Measurements from ENCODE around the gene VMP1. TPM values are rescaled to one million over a fixed set of nuclear protein-coding genes. Genes with fewer than 3 reads are reported as not detected.

Gene VMP1
- total RNA-seq, 1 donor from 2014 or later, result 176 TPM

DNA sequence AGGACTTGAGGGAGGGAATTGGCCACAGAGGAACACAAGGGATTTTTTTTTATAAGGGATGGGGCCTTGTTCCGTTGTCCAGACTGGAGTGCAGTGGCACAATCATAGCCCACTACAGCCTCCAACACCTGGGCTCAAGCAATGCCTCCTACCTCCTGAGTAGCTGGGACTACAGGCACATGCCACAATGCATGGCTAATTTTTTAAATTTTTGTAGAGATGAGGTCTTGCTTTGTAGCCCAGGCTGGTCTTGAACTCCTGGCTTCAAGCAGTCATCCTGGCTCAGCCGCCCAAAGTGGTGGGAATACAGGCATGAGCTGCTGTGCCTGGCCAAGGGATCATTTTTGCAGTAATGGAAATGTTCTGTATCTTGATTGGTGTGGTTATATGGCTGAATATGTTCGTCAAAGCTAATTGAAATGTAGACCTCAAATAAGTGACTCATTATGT lies 56.9 kb downstream of the VMP1 start:
- intact Hi-C loops (cut with micrococcal nuclease), result no loop called here
- ChIA-PET POLR2A (interaction anchor here (0.6 to 1.5 kb wide), 4 partner anchors 45 to 86 kb away, joined by 3 read pairs; no protein-coding TSS in a partner anchor), CTCF (interaction anchor here (4.4 kb wide), 1 partner anchor 11 kb away, joined by 21 read pairs; no protein-coding TSS in a partner anchor)
- DNase-seq (no peak), ATAC-seq (ENCODE audit: low read depth) (no peak)
- Mint-ChIP-seq H3K4me1 (peaks cover 16% of the 10 kb centered on the region), H3K36me3 (ENCODE audit: low read depth) (peaks cover 35% of the 10 kb centered on the region), H3K27me3 (no peaks in the 10 kb centered on the region), H3K27ac (no peak overlapping the region), H3K9me3 (peaks cover 2% of the 10 kb centered on the region), H3K4me3 (no peak overlapping the region)
- TF ChIP-seq, protein P1, sequence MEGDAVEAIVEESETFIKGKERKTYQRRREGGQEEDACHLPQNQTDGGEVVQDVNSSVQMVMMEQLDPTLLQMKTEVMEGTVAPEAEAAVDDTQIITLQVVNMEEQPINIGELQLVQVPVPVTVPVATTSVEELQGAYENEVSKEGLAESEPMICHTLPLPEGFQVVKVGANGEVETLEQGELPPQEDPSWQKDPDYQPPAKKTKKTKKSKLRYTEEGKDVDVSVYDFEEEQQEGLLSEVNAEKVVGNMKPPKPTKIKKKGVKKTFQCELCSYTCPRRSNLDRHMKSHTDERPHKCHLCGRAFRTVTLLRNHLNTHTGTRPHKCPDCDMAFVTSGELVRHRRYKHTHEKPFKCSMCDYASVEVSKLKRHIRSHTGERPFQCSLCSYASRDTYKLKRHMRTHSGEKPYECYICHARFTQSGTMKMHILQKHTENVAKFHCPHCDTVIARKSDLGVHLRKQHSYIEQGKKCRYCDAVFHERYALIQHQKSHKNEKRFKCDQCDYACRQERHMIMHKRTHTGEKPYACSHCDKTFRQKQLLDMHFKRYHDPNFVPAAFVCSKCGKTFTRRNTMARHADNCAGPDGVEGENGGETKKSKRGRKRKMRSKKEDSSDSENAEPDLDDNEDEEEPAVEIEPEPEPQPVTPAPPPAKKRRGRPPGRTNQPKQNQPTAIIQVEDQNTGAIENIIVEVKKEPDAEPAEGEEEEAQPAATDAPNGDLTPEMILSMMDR (IDR thresholded peaks at IDR 0.05), result no peak

DNA sequence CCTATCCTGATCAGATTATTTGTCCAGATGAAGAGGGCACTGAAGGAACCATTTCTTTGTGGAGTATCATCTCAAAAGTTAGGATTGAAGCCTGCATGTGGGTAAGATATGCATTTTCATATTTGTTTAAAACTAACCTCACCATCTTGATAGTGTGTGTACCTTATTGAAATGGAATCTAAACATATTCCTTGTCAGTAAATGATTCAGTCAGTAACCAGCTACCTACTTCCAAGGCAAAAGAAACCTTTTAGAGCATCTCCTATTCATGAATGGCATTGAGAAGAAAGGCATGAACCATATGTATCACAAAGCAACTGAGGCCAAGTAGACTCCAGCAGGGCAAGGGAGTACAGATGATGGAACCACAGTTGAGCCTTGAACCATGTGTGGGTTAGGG lies 57.6 kb downstream of the VMP1 start:
- POLR2A ChIA-PET, result no interaction called here
- TF ChIP-seq, protein P1 (IDR thresholded peaks at IDR 0.05), result no peak
- DNase-seq, result no peak
- peaks cover 32% of the 10 kb centered on the region for H3K36me3 Mint-ChIP-seq (ENCODE audit: low read depth)
- intact Hi-C loops (cut with micrococcal nuclease), result no loop called here
- no peak for ATAC-seq (ENCODE audit: low read depth)
- H3K4me1 Mint-ChIP-seq, result peaks cover 19% of the 10 kb centered on the region
- no peak overlapping the region for H3K27ac Mint-ChIP-seq
- no peak overlapping the region for H3K4me3 Mint-ChIP-seq
- H3K9me3 Mint-ChIP-seq, result no peaks in the 10 kb centered on the region
- no peaks in the 10 kb centered on the region for H3K27me3 Mint-ChIP-seq
- CTCF ChIA-PET, result interaction anchor here (4.4 kb wide), 1 partner anchor 12 kb away, joined by 21 read pairs; no protein-coding TSS in a partner anchor

DNA sequence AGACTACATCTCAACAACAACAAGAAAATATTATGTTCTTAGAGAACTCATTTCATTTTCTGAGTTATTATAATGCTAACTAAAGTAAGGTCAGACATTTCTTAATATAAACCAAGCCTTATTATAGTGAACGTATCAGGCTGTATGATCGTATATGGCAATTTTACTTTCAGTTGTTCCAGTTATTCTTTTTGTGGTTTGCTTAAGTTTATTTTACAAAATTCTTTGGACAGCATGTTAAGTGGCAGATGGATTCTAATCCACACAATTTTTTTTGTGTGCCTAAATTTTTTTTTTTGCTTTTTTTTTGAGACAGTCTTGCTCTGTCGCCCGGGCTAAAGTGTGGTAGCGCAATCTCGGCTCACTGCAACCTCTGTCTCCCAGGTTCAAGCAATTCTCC lies 59.0 kb downstream of the VMP1 start:
- TF ChIP-seq, protein P1 (IDR thresholded peaks at IDR 0.05), result no peak

DNA sequence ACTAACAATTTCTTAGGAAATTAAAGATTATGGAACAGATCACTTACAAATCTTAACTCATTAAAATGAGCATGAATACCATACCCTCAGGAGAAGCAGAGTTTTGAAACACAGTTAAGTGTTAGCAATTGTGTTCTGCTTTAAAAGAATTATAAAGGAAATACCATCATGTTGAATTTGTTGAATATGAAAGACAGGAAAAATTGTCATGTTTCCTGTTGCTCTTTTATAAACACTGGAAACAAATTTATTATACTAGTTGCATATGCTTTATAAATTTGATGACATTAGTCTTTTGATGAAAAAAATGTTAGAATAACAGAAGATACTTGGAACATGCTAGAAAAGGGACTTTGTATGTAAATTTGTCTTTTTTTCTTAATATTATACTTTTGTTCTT lies 59.7 kb downstream of the VMP1 start:
- ChIA-PET CTCF (no interaction called here), POLR2A (no interaction called here)
- Mint-ChIP-seq H3K4me1 (peaks cover 12% of the 10 kb centered on the region), H3K27me3 (no peaks in the 10 kb centered on the region), H3K36me3 (ENCODE audit: low read depth) (peaks cover 27% of the 10 kb centered on the region), H3K4me3 (no peak overlapping the region), H3K27ac (no peak overlapping the region), H3K9me3 (no peaks in the 10 kb centered on the region)
- TF ChIP-seq, protein P1 (IDR thresholded peaks at IDR 0.05), result no peak
- DNase-seq, result no peak
- ATAC-seq (ENCODE audit: low read depth), result no peak
- intact Hi-C loops (cut with micrococcal nuclease), result no loop called here

More for the DNA sequence above, 59.0 kb downstream of the VMP1 start:
- no peak overlapping the region for H3K27ac Mint-ChIP-seq
- H3K9me3 Mint-ChIP-seq, result no peaks in the 10 kb centered on the region
- peaks cover 33% of the 10 kb centered on the region for H3K36me3 Mint-ChIP-seq (ENCODE audit: low read depth)
- H3K27me3 Mint-ChIP-seq, result no peaks in the 10 kb centered on the region
- DNase-seq (no peak), ATAC-seq (ENCODE audit: low read depth) (no peak)
- no peak overlapping the region for H3K4me3 Mint-ChIP-seq
- ChIA-PET CTCF (no interaction called here), POLR2A (no interaction called here)
- H3K4me1 Mint-ChIP-seq, result peaks cover 18% of the 10 kb centered on the region
- intact Hi-C loops (cut with micrococcal nuclease), result no loop called here

DNA sequence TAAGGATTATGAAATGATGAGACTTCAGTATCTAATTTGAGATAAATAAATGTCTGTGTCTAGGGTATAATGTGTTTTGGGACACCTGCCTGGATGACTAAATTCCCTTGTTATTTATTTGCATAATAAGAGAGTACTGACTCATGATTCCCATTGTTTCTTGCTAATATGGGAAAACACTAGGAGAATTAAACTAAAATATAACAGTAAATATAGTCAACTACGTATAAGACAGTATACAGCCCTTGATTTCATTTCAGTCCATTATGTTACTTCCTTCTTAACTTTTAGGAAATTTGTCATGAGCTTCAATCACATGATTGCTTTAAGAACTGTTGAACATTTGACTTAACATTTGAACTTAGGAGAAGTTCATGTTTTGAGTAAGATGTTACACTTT lies 62.4 kb downstream of the VMP1 start:
- CTCF ChIA-PET, result interaction anchor here (1.8 kb wide), 1 partner anchor 16 kb away, joined by 7 read pairs; no protein-coding TSS in a partner anchor
- ATAC-seq (ENCODE audit: low read depth), result no peak

More for the DNA sequence above, 62.4 kb downstream of the VMP1 start:
- H3K27ac Mint-ChIP-seq, result peak overlapping the region; percentile 30
- intact Hi-C loops (cut with micrococcal nuclease), result no loop called here
- H3K9me3 Mint-ChIP-seq, result no peaks in the 10 kb centered on the region
- H3K4me1 Mint-ChIP-seq, result peaks cover 6% of the 10 kb centered on the region
- no peaks in the 10 kb centered on the region for H3K27me3 Mint-ChIP-seq
- no peak overlapping the region for H3K4me3 Mint-ChIP-seq
- no peak for DNase-seq
- TF ChIP-seq, protein P1 (IDR thresholded peaks at IDR 0.05), result no peak
- H3K36me3 Mint-ChIP-seq (ENCODE audit: low read depth), result peaks cover 36% of the 10 kb centered on the region
- POLR2A ChIA-PET, result interaction anchor here (1.0 to 1.2 kb wide), 3 partner anchors 14 to 69 kb away, joined by 3 read pairs; no protein-coding TSS in a partner anchor
